Epithelial cell of proximal tubule (primary cell): Measurements from ENCODE around the gene FOXRED2. TPM values are rescaled to one million over a fixed set of nuclear protein-coding genes. Genes with fewer than 3 reads are reported as not detected.

Source experiments
- DNase-seq: peaks from one replicate; pipeline ENCODE4 v3.0.0-alpha.2; 2011; ENCODE audit warnings: low read depth
- H3K4me3 ChIP-seq: 2 replicates; pipeline ENCODE4 v1.5.1; 2011; ENCODE audit warnings: low read depth, mild to moderate bottlenecking, low read length
- CTCF ChIP-seq: conservative IDR thresholded peaks from 2 replicates; pipeline ENCODE4 v1.5.1; 2012; ENCODE audit warnings: low read depth, mild to moderate bottlenecking, low read length
- total RNA-seq: library from RNA; depleted of rRNA; stranded (reverse); fragments of >200 nt; gene quantifications from 2 replicates; pipeline ENCODE4 v1.2.3, GENCODE V29; 2015

FOXRED2 gene
- total RNA-seq, 1 donor from 2014 or later = 3.1 TPM

DNA sequence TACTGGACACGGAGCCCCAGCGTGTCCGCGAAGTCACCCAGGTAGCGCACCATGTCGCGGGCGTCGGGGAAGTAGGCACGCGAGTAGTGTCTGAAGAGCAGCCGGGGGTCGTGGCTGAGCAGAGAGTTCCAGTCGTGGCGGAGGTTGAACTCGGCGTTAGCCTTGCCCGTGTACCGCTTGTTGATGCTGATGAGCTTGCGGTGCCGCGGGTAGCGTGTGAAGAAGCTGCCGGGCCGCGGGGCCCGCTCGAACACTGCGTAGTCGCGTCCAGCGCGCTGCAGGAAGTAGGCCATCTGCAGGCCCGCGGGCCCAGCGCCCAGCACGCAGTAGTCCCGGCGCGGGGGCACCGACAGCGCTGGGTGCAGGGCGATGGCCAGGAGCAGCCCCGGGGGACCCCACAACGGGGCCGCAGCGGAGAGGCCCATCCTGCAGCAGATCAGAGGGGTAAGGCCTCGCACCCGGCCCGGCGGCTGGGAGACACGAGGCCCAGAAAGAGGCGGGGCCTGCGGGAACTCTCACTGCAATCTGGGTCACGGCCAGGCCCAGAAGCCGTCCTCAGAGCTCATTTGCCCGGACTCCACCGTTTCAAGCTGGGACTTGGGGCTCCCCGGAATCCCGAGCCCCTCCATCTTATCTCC, 723 bp downstream of the FOXRED2 start:
- H3K4me3 ChIP-seq = peak overlapping the region; percentile 61
- no peak for DNase-seq
- no peak for TF ChIP-seq CTCF

GRCh38 chr22:36497910-36498665, 8.8 kb downstream of the FOXRED2 start:
- H3K4me3 ChIP-seq = no peak overlapping the region
- no peak for DNase-seq
- TF ChIP-seq CTCF = no peak

DNA sequence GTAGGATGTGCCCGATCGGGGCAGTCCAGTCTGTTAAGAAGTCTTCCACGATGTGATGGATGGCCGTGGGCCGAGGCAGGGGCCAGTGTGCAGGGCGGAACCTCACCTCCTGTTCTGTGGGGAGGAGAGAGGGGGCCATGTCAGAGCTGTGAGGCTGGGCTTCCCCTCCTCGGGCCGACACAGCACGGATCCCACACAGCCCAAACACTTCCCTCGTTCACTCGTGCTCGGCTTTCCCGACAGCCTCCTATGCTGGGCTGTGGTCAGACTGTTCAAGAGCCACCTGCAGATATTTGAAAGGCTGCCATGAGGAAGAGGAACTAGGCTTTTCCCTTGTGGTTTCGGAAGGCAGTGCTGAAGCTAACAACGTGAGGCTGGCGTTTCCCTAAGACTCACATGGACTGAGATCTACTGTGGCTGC, 13.1 kb downstream of the FOXRED2 start:
- DNase-seq = no peak
- no peak overlapping the region for H3K4me3 ChIP-seq
- TF ChIP-seq CTCF = no peak

DNA sequence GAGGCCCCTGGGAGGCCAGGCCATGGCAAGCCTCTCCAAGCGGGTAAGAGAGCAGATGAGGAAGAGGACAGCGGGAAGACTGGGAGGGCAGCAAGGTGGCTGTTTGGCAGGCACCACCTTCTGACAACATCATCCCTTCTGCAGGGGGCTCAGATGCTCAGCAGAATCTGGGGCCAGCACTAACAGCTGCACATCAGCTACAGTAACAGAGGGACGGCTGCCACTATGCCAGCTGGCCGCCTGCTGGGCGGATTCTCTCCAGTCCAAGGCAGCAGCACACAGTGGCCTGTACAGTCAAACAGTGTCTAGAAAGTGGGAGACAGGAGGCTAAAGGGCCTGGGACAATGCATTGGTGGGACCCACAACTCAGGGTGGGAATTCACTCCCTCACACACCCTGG, 14.7 kb downstream of the FOXRED2 start:
- no peak for DNase-seq
- no peak for TF ChIP-seq CTCF
- H3K4me3 ChIP-seq = no peak overlapping the region

GRCh38 chr22:36491155-36491554, 15.7 kb downstream of the FOXRED2 start:
- no peak for DNase-seq
- TF ChIP-seq CTCF = no peak
- no peak overlapping the region for H3K4me3 ChIP-seq

GRCh38 chr22:36486619-36487384, 20.0 kb downstream of the FOXRED2 start:
- no peak for DNase-seq
- peak; percentile 70 for TF ChIP-seq CTCF
- no peak overlapping the region for H3K4me3 ChIP-seq
